ENCODE data around the gene PIGP.
"Not testable (repeated sequence)": the region's sequence is repeated elsewhere in the genome, so short reads cannot be mapped to it uniquely, and the experiment has no call there.

The PIGP gene

DNA sequence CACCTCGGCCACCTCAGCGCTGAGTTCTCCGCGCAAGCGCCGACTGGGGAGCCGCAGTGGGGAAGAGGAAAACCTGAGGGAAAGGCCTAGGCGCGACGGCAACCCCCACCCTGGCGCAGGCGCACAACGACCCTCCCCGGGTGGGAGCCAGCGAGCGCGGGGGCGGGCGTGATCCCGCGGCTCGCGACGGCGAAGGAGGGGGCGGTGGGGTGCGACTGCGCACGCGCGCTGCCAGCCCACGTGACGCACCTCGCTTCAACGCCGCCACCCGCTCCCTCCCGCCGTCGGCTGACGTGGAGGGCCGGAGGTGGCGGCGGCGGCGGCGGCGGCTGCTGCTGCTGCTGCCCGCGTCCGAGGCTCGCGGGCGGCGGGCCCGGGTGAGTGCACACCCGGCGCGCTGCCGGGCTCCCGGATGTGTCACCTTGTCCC lies at the start of gene PIGP, which contains the start of gene TTC3:
TSS of gene PIGP (minus strand) at position 84 of the 429 bp plus-strand sequence. CDS start 556 bp downstream, outside the sequence.
TSS of gene TTC3 (plus strand) at position 267 of the 429 bp plus-strand sequence. CDS start 14,004 bp downstream, outside the sequence.
- TF ChIP-seq, protein P1, sequence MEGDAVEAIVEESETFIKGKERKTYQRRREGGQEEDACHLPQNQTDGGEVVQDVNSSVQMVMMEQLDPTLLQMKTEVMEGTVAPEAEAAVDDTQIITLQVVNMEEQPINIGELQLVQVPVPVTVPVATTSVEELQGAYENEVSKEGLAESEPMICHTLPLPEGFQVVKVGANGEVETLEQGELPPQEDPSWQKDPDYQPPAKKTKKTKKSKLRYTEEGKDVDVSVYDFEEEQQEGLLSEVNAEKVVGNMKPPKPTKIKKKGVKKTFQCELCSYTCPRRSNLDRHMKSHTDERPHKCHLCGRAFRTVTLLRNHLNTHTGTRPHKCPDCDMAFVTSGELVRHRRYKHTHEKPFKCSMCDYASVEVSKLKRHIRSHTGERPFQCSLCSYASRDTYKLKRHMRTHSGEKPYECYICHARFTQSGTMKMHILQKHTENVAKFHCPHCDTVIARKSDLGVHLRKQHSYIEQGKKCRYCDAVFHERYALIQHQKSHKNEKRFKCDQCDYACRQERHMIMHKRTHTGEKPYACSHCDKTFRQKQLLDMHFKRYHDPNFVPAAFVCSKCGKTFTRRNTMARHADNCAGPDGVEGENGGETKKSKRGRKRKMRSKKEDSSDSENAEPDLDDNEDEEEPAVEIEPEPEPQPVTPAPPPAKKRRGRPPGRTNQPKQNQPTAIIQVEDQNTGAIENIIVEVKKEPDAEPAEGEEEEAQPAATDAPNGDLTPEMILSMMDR (IDR thresholded peaks at IDR 0.05), result no peak
- TF ChIP-seq ZFX (IDR thresholded peaks at IDR 0.05; ENCODE audit: borderline replicate concordance), result no peak
- H3K27ac ChIP-seq, result peak within 1 kb of the TSS; percentile 97

DNA sequence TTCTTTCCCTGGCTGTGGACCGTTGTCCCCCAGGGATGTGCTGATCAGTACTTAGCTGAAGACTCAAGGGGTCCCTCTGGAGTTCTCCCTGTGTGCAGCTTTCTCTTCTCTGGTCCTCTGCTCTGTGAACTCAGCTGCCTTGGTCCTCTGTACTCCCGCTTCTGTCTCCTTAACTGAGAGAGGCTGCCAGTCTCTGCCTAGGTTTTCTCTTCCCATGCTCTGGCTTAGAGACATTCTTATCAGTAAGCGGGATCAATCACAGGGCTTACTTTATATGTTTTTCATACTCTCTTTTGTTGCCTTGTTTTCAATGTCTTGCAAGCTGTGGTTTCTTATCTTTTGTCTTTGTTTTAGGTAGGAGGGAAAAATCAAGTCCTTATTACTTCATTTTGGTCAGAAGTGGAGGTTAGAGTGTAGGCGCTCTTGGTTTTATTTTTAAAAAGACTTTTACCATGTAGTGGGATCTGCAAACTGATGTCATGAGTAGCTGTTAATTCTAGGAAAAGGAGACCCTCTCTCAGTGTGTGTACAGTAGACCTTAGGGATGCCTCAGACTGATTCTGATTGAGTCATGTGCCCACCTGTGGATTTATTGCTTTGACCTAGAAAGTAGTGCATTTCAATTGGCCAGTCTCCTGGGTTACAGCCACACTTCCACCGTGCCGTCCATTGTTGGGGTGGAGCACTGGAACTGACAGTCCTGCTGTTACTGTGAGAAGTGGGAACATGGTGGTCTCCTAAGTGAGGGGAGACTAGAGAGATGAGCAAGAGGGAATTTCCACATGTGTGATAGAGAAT lies 46.7 kb upstream of the PIGP start:
- H3K27ac ChIP-seq, result no peak overlapping the region
- no peak for TF ChIP-seq ZFX (IDR thresholded peaks at IDR 0.05; ENCODE audit: borderline replicate concordance)
- TF ChIP-seq, protein P1 (IDR thresholded peaks at IDR 0.05), result no peak

DNA sequence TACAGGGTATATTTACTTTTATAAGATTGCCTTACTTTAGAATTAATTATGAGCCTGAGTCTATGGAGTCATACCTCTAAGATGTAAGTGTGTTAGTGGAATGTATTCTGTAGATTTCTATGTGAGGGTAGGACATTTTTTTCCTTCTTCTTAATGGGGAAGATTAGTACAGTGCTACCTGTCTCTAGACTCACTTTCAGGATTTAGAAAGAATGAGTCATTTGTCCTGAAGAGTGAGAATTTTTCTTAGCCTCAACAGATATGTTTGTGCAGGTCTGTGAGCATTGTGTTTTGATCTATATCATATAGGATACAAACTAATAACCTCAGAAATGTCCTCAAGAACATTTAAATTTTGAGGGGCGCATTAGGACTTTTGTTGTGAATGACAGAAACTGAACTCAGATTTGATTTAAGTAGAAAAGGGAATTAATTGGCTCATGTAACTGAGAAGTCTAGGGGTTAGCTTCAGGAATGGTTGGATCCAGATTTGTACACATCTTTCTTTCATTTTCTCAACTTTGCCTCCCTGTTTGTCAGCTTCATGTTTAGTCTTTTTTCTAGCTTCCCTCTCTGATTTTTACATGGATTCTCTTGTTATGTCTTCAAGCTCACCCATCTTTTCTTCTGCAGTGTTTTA lies 45.4 kb upstream of the PIGP start:
- H3K27ac ChIP-seq, result no peak overlapping the region
- no peak for TF ChIP-seq ZFX (IDR thresholded peaks at IDR 0.05; ENCODE audit: borderline replicate concordance)
- TF ChIP-seq, protein P1 (IDR thresholded peaks at IDR 0.05), result no peak

DNA sequence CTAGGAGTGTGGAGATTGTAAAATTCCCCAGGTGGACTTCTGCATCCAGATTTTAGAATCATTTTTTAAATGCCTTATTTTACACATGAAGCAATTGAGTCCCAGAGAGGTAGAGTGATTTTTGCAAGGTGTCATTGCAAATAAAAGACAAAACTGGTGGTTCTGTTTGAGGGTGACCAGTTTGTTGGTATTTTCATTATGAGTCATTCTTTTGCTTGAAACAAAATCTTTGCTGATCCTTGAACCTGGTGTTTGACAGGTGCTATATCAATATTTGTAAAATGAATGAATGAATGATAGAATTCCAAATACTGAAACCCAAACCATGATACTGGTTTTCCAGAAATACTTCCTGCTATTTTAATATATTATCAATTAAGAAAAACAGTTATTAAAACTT lies 44.3 kb upstream of the PIGP start:
- TF ChIP-seq, protein P1 (IDR thresholded peaks at IDR 0.05), result no peak
- TF ChIP-seq ZFX (IDR thresholded peaks at IDR 0.05; ENCODE audit: borderline replicate concordance), result no peak
- H3K27ac ChIP-seq, result no peak overlapping the region

DNA sequence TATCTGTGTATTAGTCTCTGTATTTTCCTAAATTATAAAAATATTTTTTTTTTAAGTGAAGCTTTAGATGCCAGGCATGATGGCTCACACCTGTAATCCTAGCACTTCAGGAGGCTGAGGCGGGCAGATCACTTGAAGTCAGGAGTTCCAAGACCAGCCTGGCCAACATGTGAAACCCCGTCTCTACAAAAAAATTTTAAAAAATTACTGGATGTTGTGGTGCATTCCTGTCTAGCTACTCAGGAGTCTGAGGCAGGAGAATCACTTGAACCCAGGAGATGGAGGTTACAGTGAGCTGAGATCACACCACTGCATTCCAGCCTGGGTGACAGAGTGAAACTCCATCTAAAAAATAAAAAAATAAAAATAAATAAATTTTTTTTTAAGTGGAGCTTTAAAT lies 43.6 kb upstream of the PIGP start:
- not testable (repeated sequence) for H3K27ac ChIP-seq

DNA sequence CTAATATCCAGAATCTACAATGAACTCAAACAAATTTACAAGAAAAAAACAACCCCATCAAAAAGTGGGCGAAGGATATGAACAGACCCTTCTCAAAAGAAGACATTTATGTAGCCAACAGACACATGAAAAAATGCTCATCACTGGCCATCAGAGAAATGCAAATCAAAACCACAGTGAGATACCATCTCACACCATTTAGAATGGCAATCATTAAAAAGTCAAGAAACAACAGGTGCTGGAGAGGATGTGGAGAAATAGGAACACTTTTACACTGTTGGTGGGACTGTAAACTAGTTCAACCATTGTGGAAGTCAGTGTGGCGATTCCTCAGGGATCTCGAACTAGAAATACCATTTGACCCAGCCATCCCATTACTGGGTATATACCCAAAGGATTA lies 41.4 kb upstream of the PIGP start:
- not testable (repeated sequence) for H3K27ac ChIP-seq

DNA sequence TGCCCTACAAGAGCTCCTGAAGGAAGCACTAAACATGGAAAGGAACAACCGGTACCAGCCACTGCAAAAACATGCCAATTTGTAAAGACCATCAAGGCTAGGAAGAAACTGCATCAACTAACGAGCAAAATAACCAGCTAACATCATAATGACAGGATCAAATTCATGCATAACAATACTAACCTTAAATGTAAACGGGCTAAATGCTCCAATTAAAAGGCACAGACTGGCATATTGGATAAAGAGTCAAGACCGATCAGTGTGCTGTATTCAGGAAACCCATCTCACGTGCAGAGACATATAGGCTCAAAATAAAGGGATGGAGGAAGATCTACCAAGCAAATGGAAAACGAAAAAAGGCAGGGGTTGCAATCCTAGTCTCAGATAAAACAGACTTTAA lies 38.2 kb upstream of the PIGP start:
- not testable (repeated sequence) for H3K27ac ChIP-seq

DNA sequence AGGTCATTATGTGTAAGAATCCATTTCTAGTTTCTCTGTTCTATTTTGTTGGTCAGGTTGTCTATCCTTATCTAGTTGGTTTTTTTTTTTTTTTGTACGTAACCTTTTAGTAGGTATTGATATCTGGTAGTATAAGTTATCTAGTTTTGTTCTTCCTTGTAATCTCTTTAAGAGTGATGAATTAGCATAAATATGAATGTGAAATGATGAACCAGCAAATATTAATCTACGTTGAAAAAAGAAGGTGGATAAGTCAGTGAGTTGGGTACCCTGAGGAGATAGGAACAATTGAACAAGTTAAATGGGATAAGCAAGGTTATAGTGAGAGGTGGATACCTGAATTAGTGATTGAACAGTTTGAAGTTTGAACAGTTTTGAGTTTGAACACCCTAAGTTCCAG lies 34.1 kb upstream of the PIGP start:
- no peak for TF ChIP-seq ZFX (IDR thresholded peaks at IDR 0.05; ENCODE audit: borderline replicate concordance)
- TF ChIP-seq, protein P1 (IDR thresholded peaks at IDR 0.05), result no peak
- no peak overlapping the region for H3K27ac ChIP-seq

DNA sequence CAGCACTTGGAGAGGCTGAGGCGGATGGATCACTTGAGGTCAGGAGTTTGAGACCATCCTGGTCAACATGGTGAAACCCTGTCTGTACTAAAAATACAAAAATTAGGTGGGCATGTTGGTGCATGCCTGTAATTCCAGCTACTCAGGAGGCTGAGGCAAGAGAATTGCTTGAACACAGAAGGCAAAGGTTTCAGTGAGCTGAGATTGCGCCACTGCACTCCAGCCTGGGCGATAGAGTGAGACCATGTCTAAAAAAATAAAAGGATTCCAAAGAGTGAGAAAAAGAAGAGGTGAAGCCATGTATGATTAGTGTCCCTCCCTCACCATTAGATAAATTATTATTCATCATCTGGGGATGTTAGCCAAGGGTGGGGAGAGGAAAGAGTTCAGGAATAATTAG lies 29.9 kb upstream of the PIGP start:
- H3K27ac ChIP-seq, result not testable (repeated sequence)
